HuH-7 (cell line): Measurements from ENCODE around the gene TREML1.
"Not testable (repeated sequence)": the region's sequence is repeated elsewhere in the genome, so short reads cannot be mapped to it uniquely, and the experiment has no call there.

Source experiments
- DNase-seq: peaks from one replicate; pipeline ENCODE4 v3.0.0; 2011; ENCODE audit warnings: low spot score

TREML1 gene

DNA sequence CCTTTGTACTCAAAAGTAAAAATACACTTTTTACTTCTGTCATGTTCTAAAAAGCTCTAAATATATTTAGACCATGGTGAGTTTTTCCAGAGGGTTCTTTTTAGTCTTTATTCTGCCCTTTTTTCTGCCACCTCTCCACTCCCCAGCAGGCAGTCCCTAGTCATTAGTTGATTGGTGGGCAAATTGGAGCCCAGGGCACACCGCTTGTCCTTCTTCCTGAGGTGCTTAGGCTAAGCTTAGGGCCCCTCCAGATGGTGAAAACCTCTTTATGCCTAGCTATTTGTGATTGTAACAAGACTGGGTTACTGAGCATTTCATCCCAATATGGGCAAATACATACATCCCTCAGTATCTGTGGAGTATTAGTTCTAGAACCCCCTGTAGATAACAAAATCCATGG lies 6.2 kb downstream of the TREML1 start:
- DNase-seq, result no peak

DNA sequence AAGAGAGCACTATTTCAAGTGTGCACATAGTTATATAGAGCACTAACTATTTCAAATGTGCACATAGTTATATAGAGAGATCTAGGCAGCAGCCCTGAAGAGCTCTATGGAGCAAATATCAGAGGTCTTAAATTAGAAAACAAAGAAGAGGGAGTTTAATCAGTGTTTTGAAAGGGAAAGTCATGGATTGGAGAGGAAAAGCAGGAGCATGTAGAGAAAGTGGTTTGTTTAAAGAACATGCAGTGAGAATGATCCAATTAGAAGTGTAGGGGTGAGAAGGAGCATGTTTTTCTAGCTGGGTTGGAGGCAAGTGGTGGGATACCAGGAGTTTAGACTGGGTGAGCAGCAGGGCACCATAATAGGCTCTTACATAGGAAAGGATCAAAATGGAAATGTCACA lies 17.2 kb downstream of the TREML1 start:
- no peak for DNase-seq

DNA sequence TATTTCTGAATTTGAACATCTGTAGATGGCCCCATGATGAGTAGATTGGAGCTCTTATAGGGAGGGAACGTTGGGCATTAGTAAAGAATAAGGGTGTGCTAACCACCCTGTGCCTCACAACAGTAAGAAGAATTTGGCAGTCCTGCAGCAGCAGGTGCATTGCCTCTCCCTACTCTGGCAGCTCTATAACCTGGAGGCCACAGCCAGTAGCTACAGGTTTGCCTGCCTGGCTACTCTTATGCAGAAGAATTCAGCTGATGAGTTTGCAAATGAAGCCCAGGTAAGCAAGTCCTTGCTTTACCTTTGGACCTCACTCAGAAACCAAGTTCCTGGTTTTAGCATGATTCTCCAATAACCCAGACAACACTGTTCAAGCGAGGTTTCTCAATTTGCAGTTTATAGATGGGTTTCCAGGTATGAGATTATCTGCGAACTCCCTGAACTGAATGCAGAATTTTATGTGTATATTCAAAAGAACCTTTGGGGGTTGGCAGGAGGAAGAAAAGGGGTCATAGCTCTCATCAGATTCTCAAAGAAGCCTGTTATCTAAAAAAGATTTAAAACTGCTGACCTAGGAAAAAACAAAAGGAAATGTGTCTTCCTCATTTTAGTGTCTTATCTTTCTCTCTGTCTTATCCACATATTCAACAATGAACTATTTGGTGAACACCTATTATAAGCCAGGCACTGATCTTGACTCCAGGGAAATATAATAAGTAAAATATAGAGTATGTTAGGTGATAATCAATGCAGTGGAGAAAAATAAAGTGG lies 18.9 kb downstream of the TREML1 start:
- no peak for DNase-seq

DNA sequence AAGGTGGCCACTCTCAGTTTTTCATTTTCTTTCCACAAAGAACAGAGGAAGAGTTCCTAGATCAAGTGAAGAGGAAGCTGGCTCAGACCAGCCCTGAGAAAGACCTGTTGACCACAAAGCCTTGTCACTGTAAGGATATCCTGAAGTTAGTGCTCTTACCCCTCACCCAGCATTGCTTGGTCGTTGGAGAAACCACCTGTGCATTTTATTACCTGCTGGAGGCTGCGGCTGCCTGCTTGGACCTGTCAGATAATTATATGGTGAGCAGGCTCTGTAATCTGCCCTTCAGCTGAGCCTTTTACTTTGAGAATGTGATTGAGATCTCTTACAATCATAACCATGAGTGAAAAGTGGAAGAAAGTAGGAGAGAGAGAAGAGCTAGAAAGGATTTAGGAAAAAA lies 21.9 kb downstream of the TREML1 start:
- DNase-seq, result no peak

GRCh38 chr6:41125282-41125681 lies 28.9 kb downstream of the TREML1 start:
- DNase-seq, result no peak

- no peak for DNase-seq
Observed at GRCh38 chr6:41122918-41123317, 31.2 kb downstream of the TREML1 start.

DNA sequence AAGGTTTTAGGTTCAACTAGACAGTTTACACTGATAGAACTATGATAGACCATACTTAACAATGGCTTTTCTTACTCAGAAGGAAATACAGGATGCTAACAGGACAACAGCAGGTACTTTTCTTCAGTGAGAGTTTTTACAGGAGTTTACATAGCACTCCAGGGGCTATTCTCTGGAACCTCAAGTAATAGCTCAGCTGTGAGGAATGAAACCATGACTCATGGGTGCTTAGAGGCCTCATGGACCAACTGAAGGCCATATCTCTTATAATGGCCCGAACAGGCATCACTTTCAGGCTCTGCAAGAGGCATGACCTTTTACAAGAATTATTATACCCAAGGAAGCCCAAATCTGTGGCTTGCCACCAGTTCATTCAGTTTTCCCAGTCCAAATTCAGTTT lies 31.8 kb downstream of the TREML1 start:
- no peak for DNase-seq

- DNase-seq, result no peak
Observed at GRCh38 chr6:41120058-41120457, 34.1 kb downstream of the TREML1 start.

DNA sequence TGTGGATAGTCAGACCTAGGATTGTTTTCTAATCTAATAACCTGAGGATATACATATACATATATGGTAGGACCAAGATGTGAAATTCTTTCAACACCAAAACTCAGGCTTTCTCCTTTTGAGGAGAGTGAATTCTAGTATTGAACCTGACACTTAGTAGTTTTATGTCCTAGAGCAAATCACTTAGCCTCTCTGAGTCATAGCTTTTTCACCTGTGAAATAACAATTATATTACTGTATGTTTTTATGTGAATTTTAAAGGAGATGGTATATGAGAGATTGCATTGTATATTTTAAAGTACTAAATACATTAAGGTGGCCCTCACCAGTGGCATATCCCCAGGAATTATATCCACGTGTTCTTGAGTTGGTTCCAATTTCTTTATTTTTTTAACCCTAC lies 34.6 kb downstream of the TREML1 start:
- DNase-seq, result no peak

GRCh38 chr6:41115027-41115426 lies 39.1 kb downstream of the TREML1 start:
- not testable (repeated sequence) for DNase-seq

DNA sequence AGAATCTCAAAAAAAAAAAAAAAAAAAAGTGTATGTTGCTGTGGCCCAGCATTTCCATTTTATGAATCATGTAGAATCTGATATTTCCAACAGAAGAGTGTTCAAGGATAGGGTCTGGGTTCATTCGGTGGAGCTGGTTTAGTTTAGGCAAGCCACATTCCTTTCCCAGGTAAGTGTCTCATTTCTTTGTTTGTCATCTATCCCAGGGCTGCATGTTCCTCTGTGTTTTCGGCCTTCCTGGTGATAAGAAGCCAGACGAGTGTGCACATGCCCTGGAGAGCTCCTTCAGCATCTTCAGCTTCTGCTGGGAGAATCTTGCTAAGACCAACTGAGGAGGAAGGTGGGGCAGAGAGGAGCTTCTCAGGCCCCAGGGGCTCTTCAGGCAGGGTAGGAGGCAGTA lies 43.1 kb downstream of the TREML1 start:
- no peak for DNase-seq

DNA sequence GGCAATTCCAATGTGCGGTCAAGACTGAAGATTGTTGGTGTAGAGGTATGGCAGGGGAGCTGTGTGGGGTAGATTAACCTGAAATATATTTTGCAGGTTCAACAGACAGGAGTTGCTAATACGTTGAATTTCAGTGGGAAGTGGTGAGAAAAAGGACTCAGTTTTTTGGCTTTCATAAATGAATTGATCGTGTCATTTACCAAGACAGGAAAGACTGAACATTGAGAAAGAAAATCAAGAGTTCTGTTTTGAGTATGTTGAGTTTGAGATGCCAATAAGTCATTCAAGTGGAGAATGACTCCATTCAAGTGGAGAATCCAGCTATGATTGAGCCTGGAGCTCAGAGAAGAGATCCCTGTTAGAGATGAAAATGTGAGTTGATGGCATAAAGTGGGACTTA lies 50.3 kb downstream of the TREML1 start:
- DNase-seq, result no peak

DNA sequence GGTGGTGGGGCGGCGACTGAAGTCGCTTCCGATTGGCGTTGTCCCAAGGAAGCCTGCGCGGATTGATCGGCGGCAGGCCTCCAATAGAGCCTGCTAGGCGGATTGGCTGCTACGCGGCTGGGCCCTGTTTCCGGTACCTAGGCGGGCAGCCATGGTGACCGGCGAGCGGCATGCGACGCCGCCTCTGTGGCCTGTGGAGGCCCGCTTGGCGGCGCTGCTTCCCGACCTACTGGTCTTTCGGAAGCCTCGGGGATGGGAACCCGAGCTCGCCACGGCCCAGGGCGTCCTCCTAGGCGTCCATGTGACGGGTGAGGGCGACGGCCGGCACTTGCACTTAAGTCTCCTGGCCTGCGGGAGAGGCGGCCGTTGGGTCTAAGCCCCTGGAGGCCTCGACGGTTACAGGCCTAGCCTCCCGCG lies 53.3 kb downstream of the TREML1 start:
- no peak for DNase-seq
